Measurements from ENCODE around the gene MTA1. TPM values are rescaled to one million over a fixed set of nuclear protein-coding genes. Genes with fewer than 3 reads are reported as not detected.

MTA1 gene
- total RNA-seq, 1 experiment from 2014 or later, result 15.3 TPM

GRCh38 chr14:105408592-105408991, 11.0 kb upstream of the MTA1 start:
- DNase-seq (ENCODE audit: low read depth), result no peak

DNA sequence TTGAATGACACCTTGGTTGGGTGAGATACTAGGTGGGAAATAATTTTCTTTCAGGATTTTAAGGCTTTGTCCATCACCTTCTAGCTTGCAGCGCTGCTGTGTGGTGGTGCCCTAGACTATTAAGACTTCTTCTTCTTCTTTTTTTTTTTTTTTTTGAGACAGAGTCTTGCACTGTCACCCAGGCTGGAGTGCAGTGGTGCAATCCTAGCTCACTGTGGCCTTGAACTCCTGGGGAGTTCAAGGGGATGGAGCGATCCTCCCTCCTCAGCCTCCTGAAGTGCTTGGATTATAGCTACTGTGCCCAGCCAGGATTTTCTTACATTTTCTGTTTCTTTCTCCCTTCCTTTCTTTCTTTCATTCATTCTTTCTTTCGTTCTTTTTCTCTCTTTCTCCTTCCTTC, 10.3 kb upstream of the MTA1 start:
- no peak for DNase-seq (ENCODE audit: low read depth)

GRCh38 chr14:105410642-105411016, 9.0 kb upstream of the MTA1 start:
- no peak for DNase-seq (ENCODE audit: low read depth)

DNA sequence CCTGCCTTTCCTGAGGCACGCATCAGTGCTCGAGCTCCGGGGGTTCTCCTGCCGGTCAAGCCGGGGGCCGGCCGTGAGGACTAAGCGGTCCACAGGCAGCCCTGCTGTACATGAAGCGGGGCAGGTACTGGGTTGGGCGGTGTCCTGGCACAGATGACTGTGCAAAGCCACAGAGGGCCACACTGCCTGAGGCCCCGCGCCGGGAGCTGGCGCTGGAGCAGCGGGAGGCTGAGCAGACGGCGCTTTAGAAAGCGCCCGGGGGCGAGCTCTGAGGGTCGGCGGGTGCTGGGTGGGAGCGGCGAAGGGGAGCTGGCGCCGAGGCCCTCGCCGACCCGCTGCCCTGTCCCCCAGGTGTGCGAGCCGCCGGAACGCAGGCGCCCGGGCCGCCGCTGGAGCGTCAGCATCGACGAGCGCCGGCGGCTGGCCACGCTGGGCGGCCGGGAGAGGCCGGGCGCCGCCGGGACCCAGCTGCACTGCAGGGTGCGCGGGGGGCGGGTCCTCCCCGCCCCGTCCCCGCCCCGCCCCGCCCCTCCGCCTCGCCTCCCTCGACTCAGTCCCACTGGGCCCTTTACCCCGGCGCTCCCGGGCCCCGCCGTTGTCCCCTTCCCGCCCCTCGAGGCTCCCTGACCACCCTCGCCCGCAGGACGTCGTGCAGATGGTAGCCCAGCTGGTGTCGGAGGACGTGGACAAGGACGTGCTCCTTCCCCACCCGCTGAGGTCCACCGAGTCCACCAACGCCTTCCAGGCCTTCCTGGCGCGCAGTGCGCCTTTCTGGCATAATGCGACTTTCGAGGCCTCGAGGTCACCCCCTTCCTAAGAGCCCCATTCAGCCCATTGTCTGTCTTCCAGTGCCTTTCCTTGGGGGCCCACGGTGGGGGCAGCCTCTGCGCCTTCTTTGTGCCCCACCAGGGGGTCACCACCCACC, 8.3 kb upstream of the MTA1 start:
- DNase-seq (ENCODE audit: low read depth), result peak; percentile 46

GRCh38 chr14:105411985-105412770, 7.4 kb upstream of the MTA1 start:
- no peak for DNase-seq (ENCODE audit: low read depth)

- DNase-seq (ENCODE audit: low read depth), result no peak
Observed at GRCh38 chr14:105412771-105413543, 6.7 kb upstream of the MTA1 start.

GRCh38 chr14:105413544-105413886, 6.1 kb upstream of the MTA1 start:
- no peak for DNase-seq (ENCODE audit: low read depth)

GRCh38 chr14:105414456-105415371, 4.9 kb upstream of the MTA1 start:
- DNase-seq (ENCODE audit: low read depth), result peak; percentile 38

DNA sequence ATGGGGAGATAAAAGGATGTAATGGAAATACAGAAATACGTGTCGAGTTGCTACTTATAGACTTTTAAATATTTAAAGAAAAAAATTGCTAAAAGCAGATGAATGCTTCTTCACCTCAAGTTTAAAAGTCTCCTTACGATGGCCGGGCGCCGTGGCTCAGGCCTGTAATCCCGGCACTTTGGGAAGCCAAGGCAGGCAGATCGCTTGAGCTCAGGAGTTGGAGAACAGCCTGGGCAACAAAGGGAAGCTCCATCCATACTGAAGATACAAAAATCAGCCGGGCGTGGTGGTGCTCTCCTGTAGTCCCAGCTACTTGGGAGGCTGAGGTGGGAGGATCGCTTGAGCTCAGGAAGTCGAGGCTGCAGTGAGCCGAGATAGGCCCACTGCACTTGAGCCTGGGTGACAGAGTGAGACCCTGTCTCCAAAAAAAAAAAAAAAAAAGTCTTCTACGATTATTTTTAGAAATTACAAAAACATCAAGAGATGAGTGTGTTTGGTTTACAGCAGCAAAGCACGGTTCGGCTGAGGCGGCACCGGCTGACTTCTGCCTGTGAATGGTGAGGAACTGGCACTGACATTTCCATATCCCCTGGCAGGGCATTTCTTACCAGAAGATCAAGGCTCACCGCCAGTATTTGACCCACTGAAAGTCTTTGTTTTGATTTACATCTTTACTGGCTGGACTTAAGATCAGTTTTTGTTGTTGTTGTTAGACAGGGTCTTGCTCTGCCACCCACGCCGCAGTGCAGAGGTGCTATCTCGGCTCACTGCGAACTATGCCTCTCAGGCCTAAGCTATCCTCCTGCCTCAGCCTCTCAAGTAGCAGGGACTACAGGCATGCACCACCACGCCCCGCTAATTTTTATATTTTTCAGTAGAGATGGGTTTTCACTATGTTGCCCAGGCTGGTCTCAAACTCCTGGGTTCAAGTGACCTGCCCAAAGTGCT, 3.9 kb upstream of the MTA1 start:
- DNase-seq (ENCODE audit: low read depth), result no peak

GRCh38 chr14:105416671-105417070, 3.0 kb upstream of the MTA1 start:
- no peak for DNase-seq (ENCODE audit: low read depth)

- DNase-seq (ENCODE audit: low read depth), result no peak
Observed at GRCh38 chr14:105417690-105418121, 1.9 kb upstream of the MTA1 start.

DNA sequence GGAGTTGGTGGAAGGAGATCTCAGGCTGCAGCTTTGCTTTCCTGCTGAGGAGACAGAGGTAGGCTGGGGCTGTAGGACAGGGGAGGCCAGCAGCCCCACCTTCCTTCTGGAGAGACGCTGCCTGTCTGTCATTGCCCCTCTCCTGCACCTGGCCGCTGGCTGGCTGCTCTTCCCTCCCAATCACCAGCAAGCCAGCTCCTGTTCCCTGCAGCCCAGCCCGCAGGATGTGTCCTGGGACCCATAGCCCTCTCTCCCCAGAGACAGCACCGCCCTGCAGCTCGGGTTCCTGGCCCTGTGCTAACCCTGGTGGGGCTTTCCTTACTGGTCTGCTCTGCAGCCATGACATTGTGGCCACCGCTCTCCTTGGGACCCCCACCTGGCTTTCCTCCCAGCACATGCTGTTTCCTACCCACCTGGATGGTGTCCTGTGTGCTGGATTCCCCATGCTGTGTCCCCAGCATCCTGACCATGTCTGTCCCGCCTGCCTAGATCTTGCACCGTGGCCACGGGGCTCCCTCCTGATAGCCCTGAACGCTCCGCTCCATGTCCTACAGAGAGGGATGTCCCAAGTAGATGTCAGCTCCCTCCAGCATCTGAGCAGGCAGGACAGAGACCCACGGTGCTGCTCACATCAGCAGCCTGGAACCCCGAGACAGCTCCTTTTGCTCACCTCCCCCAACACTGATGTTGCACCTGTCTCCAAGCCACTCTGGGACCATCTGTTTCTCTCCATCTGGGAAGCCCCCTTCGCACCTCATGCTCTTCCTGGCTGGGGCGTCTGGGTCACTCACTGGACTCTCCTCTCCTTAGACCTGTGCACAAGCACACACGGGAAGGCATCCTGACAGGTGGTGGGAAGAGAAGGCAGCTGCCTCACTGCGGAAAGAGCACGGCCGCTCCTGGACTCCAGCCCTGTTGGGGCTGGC, 1.1 kb upstream of the MTA1 start:
- no peak for DNase-seq (ENCODE audit: low read depth)

- no peak for DNase-seq (ENCODE audit: low read depth)
Observed at GRCh38 chr14:105420101-105420973, 710 bp downstream of the MTA1 start.

DNA sequence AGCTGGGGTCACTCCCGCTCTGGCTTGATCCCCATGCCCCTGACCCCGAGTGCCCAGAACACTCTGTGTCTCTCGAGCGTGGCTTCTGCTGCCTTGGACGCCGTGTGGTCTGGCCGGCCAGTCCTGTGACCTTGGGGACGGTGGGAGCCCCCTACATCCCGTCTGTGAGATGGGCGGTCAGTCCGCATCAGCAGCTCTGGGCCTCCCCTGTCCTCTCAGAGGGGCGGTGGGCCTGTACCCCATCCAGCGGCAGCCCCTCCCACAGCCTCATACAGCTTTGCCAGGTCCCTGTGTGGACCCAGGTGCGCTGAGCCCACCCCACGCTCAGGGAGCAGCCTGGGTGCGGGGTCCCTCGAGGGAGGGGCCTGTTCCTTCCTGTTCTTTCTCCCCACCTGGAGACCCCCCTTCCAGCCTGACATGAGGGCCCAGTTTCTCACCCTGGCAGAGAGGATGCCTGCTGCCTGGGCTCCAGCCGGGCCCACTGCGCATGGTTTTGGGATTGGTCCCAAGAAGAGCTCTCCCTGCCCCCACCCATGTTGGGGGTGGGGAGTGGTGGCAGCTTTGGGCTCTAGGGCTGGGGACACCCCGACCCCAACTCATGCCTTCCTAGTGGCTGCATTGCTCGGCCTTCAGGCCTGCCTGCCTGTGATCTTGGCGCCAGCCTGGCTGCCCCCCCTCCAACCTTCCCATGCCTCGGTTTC, 1.5 kb downstream of the MTA1 start:
- DNase-seq (ENCODE audit: low read depth), result no peak

GRCh38 chr14:105421723-105422615, 2.3 kb downstream of the MTA1 start:
- no peak for DNase-seq (ENCODE audit: low read depth)

Measured in RPMI7951 (cell line).